GM18951 (cell line): ENCODE data around the gene GPATCH2L.

Experiments
- POLR2A ChIP-seq: IDR thresholded peaks from 4 replicates; pipeline ENCODE4 v1.6.1; 2011; ENCODE audit warnings: mild to moderate bottlenecking; ENCODE audit not compliant: insufficient read length, insufficient read depth; ENCODE audit errors: extremely low read depth
- in situ Hi-C: fragments of 300-500 bp; cut with MboI; formaldehyde crosslinking; loops from one replicate; pipeline ENCODE4 v1.12.0; 2022; ENCODE audit warnings: low sequenced_read_pairs, mixed read lengths, inconsistent platforms; ENCODE audit not compliant: unreplicated experiment

Gene GPATCH2L

GRCh38 chr14:76261371-76261811 is 109.7 kb downstream of the GPATCH2L start:
- in situ Hi-C loops = no loop called here

GRCh38 chr14:76262641-76263040 is 110.9 kb downstream of the GPATCH2L start:
- no peak for TF ChIP-seq POLR2A
- in situ Hi-C loops = no loop called here

More at GRCh38 chr14:76261371-76261811, 109.7 kb downstream of the GPATCH2L start:
- TF ChIP-seq POLR2A = no peak
